ACHN (cell line): ENCODE results near the gene NDUFB8.

ENCODE experiments used
- DNase-seq: peaks from one replicate; pipeline ENCODE4 v3.0.0-alpha.2; 2015
- in situ Hi-C: cut with HindIII; loops from 2 replicates; pipeline ENCODE4 v1.10.0; 2017; ENCODE audit warnings: low sequenced_read_pairs, low pct_ligation_motif_present, low pct_unique_long_range_greater_than_20kb

The NDUFB8 gene

DNA sequence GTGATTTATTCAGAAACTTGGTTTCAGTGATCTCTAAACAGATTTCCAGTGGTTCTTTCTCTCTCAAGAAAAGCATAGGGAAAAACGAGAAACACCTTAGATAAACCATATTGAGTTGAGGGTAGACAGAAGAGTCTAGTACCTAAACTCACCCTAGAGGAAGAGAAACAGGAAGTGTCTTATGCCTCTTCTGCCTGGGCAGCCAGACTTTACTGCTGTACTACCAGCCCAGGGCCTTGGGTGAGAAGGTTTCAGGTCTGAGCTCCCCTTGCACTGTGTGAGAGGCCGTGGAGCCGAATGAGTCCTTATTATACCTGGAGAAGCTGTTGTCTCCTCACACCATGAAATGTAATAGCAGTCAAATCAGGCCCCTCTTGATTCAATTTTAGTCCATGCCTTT is 24.3 kb upstream of the NDUFB8 start:
- no peak for DNase-seq
- in situ Hi-C loops, result loop anchor here (25.0 kb wide), 1 partner anchor 333 kb away; no protein-coding TSS in a partner anchor

DNA sequence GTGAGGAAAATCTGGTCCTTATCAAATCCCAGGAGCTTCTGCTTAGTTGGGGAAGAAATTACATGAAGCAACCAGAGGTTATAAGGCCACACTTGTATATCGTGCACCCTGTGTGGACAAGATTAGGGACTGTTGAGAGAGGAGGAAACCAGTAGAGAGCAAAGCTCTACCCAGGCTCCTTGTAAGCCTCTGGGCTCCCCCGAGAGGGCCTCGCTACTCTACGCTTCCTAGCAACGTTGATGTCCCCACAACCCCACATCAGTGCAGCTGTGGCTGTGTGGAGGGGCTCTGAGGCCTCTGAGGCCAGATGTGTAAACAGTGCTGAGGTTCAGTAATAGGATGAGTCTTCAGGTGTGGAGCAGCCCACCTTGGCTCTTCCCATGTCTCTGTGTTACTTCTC is 22.1 kb upstream of the NDUFB8 start:
- no peak for DNase-seq
- in situ Hi-C loops, result loop anchor here (25.0 kb wide), 1 partner anchor 336 kb away; no protein-coding TSS in a partner anchor

DNA sequence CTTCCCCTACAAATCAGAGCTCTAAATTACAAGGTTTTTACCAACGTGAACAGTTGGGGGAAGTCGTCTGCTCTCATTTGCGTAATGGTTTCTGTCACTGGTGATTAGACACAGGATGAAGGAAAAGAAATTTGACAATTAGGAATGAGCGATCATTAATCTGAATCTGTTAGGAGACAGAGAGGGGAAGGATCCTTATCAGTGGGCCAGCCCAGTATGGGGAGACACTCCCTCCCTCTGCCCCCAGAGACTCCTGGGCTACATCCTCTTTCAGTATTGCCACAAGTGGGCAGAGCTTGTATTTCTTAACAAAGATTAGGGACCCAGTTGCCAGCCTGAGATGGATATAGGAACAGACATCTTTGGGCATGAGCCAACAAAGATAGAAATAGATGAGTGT is 21.5 kb upstream of the NDUFB8 start:
- in situ Hi-C loops, result loop anchor here (25.0 kb wide), 1 partner anchor 336 kb away; no protein-coding TSS in a partner anchor
- DNase-seq, result no peak

DNA sequence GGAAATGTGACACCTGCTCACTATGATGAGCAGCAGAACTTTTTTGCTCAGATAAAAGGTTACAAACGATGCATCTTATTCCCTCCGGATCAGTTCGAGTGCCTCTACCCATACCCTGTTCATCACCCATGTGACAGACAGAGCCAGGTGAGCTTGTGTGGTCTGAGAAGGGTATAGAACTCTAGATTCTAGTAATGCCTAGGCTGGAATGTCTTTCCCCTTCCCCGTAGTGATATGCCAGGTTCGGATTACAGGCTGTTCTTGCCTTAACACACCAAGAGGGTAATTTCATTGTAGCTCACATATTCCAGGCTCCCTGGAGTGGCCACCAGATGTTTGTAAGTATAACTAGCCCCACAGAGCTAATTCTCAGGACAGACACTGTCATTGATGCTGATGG is 15.3 kb upstream of the NDUFB8 start:
- in situ Hi-C loops, result no loop called here
- no peak for DNase-seq

DNA sequence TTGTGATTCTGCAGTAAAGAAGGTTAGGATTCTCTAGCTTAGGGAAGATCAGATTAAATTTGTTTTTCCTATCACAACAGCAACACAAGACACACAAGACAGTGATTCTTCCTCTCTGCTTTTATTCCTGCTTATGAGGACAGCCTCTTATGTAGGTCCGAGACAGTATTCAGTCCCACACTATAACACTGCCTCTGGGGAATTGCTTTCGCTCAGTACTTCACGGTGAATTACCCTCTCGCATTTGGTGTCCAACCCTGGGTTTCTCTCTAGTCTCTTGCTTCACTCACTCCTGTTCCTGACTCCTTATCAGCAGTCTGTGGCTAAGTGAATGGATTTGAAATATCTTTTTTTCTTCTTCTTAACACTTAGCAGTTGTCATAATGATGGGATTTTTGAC is 7.8 kb upstream of the NDUFB8 start:
- in situ Hi-C loops, result no loop called here
- DNase-seq, result no peak

DNA sequence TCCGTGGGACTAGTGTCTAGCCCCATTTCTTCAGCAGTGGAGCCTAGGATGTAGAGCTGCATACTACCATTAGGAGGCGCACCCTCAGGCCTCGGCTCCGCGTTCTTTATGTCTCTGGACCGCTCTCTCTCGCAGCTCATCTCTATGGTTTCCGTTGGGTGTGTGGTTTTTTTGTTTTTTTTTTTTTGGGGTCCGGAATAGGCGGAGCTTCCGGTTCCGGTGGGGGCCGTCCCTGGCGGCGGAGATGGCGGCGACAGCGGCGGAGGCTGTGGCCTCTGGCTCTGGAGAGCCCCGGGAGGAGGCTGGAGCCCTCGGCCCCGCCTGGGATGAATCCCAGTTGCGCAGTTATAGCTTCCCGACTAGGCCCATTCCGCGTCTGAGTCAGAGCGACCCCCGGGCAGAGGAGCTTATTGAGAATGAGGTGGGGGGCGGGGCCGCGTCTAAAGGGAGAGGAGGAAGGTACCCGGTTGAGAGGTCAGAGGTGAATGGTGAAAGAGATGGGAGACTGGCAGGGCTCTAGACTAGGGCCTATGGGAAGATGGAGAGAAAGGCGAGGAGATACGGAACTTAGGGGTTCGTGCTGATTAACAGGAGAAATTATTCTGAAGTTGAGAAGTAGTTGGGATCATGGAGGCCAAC is 6.2 kb upstream of the NDUFB8 start, which contains the start of gene HIF1AN:
TSS of gene HIF1AN (plus strand) at position 229 of the 639 bp plus-strand sequence. CDS start at position 245, 16 bp downstream.
- peak; percentile 97 for DNase-seq
- in situ Hi-C loops, result no loop called here

DNA sequence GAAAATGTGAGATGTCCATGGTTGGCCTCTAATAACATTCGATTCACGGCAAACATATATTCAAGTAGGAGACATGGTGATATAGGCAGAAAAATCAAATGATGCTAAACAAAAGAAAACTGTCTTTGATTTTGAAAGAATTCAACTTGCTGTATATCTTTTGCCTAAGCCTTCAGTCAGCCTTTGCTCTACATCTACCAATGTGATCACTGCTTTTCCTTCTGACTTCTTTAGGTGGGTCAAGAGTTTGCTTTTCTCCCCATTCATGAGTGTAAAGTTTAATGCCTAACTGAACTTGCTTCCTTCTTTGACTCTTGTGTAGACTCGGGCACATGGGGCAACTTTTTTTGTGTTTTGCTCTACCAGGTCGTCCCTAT is 5.7 kb upstream of the NDUFB8 start:
- in situ Hi-C loops, result no loop called here
- DNase-seq, result no peak

DNA sequence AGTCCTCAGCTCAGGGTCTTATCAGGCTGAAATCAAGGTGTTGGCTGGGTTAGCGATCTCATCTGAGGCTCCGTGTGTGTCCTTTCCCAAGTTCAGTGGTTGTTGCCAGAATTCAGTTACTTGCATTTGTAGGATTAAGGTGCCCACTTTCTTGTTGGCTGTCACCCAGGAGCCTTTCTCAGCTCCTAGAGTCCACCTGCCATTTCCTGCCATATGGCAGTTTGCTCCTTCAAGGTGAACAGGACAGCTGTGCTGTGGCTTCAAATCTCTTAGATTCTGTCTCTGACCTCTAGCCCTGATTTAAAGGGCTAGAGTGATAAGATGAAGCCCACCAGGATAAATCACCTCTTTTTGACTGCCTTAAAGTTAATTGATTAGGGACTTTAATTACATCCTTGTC is 5.1 kb upstream of the NDUFB8 start:
- no peak for DNase-seq
- in situ Hi-C loops, result no loop called here

DNA sequence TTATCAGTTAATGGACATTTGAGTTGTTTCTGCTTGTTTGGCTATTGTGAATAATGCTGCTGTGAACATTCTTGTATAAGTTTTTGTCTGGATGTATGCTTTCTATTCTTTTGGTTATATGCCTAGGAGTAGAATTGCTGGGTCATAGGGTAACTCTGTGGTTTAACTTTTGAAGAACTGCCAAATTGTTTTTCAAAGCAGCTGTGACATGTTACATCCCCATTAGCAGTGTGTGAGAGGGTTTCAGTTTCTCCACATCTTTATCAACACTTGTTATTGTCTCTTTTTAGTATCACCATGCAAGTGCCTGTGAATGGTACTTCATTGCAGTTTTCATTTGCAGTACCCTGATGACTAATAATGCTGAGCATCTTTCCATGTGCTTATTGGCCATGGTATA is 2.1 kb upstream of the NDUFB8 start:
- in situ Hi-C loops, result no loop called here
- no peak for DNase-seq

DNA sequence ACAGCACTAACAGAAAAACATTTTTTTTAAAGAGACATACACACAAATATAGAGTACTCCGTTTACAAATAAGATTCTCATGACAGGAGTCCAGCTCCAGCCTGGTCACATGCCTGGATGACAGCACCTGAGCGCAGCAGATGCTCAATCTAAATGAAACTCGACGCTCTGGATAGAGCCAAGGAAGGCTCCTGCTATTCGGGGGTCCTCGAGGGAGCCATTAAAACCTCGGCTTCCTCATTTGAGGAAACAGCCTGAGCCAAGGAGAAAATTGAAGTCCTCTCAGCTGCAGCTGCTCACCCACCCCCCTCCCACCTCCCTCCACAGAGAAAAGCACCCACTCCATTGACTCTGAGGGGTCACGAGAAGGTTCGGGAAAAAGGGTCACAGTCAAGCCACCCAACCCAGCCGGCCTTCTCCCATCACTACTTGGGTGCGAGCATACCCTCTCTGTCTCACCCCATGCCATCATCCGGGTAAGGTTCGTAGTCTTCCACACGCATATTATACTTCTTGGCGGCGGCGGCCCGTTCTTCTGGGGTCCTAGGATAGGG is 673 bp downstream of the NDUFB8 start:
- no peak for DNase-seq
- in situ Hi-C loops, result no loop called here

DNA sequence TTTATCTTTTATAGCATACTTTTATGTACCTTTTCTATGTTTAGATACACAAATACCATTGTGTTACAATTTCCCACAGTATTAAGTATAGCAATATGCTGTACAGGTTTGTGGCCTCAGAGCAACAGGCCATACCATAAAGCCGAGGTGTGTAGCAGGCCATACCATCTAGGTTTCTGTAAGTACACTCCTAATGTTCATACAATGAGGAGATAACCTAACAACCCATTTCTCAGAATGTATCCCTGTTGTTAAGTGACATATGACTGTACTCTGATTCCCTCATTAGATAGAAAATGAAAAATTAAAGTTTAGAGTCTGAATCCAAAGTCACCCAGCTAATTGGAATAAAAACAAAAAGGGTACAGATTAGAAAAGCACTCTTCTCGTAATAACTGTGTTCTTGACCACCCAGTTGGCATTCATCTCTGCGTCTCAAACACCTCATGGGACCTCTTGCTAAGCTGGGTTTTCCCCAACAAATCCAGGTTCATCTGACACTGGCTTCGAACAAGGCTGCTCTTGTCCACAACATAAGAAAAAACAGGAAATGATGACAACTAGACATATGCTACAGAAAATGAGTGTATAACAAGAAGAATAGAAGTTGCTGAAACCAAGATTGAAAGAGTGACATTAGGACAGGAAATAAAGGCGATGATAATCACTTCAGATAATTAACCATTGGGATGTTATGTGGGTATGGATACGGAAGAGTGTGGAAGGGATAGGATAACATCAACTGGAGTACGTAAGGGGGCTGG is 1.4 kb downstream of the NDUFB8 start:
- no peak for DNase-seq
- in situ Hi-C loops, result no loop called here

DNA sequence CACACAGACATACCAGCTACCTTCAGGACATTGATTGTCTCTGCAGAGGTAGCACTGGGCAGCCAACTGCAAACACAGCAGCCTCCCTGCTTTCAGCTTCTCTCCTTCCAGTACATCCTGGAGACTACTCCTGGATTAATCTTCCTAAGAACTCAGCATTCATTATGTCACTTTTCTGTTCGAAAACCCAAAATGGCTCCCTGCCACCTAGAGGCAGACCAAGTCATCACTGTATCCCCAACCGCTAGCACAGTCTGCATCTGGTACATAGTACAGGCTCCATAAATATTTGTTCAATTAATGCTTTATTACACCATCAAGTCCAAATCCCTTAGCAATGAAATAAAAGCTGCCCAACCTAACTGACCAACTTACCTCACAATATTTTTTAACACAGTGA is 5.0 kb downstream of the NDUFB8 start:
- in situ Hi-C loops, result no loop called here

DNA sequence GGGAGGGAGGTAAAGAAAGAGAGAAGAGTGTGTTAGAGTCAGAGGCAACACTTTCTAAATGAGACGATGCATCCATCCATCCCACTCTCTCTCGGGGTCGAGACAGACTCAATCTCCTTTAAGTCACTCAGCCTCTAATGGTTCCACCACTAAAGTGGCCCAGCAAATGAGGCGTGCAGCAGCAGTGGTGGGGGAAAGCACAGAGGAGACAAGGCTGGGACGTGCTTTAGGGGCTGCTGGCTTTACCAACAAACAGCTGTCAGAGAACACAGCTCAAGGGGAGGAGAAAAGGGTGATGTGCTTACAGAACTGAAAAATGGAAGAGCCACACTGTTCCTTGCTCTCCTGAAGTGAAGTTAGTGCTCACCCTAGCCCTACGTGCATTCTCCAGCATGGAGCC is 5.5 kb downstream of the NDUFB8 start:
- in situ Hi-C loops, result no loop called here
- no peak for DNase-seq

More for the DNA sequence above, 5.0 kb downstream of the NDUFB8 start:
- DNase-seq, result no peak

DNA sequence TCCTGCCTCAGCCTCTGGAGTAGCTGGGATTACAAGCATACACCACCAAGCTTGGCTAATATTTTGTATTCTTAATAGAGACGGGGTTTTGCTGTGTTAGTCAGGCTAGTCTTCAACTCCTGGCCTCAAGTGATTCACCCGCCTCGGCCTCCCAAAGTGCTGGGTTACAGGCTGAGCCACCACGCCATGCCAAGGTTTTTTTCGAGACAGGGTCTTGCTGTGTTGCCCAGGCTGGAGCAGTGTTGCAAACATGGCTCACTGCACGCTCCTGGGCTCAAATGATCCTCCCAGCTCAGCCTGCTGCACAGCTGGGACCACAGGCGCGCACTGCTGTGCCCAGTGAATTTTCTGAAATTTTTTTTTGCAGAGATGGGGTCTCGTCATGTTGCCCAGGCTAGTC is 6.7 kb downstream of the NDUFB8 start:
- in situ Hi-C loops, result no loop called here
- no peak for DNase-seq

DNA sequence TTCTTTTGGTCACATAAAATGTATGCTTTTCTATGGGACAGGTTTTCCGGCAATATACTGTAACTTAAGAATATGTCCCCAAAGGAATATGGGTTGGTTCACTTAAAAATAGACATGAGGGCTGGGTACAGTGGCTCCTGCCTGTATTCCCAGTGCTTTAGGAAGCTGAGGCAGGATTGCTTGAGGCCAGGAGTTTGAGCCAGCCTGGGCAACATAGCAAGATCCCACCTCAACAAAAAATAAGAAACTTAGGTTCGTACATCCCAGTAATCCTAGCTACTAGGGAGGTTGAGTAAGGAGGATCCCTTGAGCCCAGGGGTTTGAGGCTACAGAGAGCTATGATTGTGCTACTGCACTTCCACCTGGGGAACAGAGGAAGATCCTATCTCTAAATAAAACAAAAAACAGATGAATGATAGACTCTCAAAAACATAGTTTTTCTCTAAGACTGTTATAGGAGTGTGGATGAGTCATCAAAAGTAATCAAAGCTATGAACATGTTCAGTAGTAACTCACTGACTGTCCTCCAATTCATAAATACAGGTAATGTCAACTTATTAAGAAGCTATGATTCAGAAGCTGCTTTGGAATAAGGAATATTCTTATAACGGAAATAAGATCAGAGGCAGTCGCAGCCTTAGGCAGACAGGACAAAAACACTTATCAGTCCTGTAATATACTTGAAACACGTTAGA is 7.4 kb downstream of the NDUFB8 start:
- in situ Hi-C loops, result no loop called here

DNA sequence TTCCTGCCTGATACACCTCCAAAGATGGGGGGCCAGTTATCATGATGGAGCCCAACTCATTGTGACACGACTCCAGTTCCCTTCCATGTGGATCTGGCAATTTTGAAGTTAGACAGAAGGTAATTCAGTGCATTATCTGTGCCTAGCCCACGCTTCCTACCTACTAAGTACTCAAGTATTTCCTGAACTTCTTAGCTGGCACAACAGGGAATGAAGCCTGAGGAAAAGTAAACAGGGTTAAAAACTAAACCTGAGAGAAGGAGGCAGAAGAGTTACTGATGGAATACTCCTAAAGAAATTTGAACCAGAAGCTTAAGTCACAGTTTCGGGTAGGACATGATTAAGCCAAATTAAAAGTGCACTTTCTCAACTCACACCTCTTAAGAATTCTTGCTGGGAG is 8.9 kb downstream of the NDUFB8 start:
- no peak for DNase-seq
- in situ Hi-C loops, result no loop called here

More for the DNA sequence above, 7.4 kb downstream of the NDUFB8 start:
- no peak for DNase-seq

DNA sequence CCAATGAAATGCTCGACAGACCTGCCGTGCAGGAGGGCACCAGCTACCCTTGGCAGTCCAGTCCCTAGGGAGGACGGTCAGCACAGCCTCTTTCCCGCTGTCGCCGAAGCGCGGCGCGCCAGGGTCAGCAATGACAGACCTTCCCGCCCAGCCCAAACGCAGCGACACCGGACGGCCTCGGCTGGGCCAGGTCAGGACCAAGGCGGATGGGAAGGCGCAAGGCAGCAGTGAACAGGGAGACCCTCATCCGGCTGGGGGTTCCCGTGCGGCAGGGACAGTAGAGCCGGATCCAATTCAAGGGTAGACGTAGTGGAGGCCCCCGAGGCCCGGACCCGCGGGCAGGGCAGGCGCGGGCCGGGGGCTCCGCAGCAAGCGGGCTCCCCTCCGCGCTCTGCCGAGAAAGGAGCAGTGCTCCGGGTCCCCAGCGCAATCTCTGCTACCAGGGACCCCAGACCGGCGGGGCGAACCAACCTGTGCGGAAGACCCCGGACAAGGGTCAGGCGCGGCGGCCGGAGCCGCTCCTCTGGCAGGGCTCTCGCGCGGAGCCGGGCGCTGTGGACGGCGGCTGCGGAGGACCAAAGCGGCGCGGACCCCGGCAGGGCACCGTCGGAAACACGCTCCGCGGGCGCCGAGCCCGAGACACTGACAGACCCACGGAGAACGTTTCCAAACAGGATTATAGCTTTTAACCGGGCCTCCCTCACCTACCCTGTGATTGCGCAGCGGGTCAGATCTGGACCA is 10.2 kb downstream of the NDUFB8 start, which contains the start of gene SEC31B:
TSS of gene SEC31B (minus strand) at position 551 of the 741 bp plus-strand sequence. CDS start 2,909 bp downstream, outside the sequence.
- no peak for DNase-seq
- in situ Hi-C loops, result no loop called here

DNA sequence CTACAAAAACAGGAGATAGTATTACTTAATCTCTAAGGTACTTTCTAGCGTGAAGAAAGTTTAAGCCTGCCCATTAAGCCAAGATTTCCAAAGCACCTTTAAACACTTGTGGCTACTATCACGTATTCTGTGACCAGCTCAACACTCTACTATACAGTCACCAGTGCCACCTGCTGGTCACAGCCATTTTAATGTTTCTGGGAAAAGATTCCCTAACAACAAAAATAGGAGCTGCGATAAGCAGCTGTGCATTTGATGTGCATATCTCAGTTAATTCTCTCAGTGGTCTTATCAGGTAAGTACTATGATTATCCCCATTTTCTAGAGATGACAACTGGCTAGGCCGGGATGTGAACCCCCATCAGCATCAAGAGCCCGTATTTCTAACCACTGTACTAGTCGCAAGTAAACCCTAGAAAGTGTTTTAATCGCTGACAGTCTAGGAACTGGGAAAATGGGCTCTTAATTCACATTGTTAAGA is 10.9 kb downstream of the NDUFB8 start:
- peak; percentile 65 for DNase-seq
- in situ Hi-C loops, result no loop called here
